Skeletal muscle tissue (tissue), 4 donors: ENCODE data around the gene BTBD1. TPM values are rescaled to one million over a fixed set of nuclear protein-coding genes. Genes with fewer than 3 reads are reported as not detected.
"Not testable (repeated sequence)": the region's sequence is repeated elsewhere in the genome, so short reads cannot be mapped to it uniquely, and the experiment has no call there.

Experiments used
- H3K27ac ChIP-seq: one replicate; pipeline ENCODE4 v1.7.0; 2013; ENCODE audit warnings: mild to moderate bottlenecking, low read depth, low read length, inconsistent platforms
- H3K27me3 ChIP-seq, 3 donors: one replicate each; pipeline ENCODE4 v1.7.0; 2013; ENCODE audit warnings: low read length in 3 of 3; ENCODE audit not compliant: control insufficient read depth in 3 of 3, insufficient read depth in 3 of 3
- H3K36me3 ChIP-seq, 3 donors: one replicate each; pipeline ENCODE4 v1.7.0; 2013; ENCODE audit warnings: low read length in 3 of 3; ENCODE audit not compliant: control insufficient read depth in 3 of 3, insufficient read depth in 3 of 3
- H3K4me1 ChIP-seq, 3 donors: one replicate each; pipeline ENCODE4 v1.7.0; 2013; ENCODE audit warnings: low read length in 3 of 3, mild to moderate bottlenecking in 3 of 3; ENCODE audit not compliant: control insufficient read depth in 3 of 3, insufficient read depth in 3 of 3
- H3K4me3 ChIP-seq, 3 donors: one replicate each; pipeline ENCODE4 v1.7.0; 2013; ENCODE audit warnings: low read length in 3 of 3
- H3K9ac ChIP-seq, 3 donors: one replicate each; pipeline ENCODE4 v1.7.0; 2013; ENCODE audit warnings: low read length in 3 of 3, mild to moderate bottlenecking in 3 of 3, moderate library complexity in 2 of 3, low read depth in 1 of 3
- H3K9me3 ChIP-seq, 3 donors: one replicate each; pipeline ENCODE4 v1.7.0; 2013; ENCODE audit warnings: low read length in 3 of 3; ENCODE audit not compliant: control insufficient read depth in 3 of 3
- total RNA-seq: library from RNA; depleted of rRNA; stranded (reverse); fragments of >200 nt; gene quantifications from one replicate; pipeline ENCODE4 v1.2.3, GENCODE V29; 2014
- donor health status: Osteomylitis.

The BTBD1 gene
- total RNA-seq, 1 donor from 2014 or later: 99.7 TPM

- not testable (repeated sequence) for H3K9ac ChIP-seq, H3K27ac ChIP-seq, H3K4me1 ChIP-seq, H3K4me3 ChIP-seq, H3K27me3 ChIP-seq, H3K9me3 ChIP-seq
- H3K36me3 ChIP-seq: peaks cover 12 to 23% (median 20%) of the 10 kb centered on the region in 3 donors
These were observed 35.8 kb downstream of the BTBD1 start for GRCh38 chr15:83031234-83031633.

- Histone ChIP-seq H3K9me3 (no peaks in the 10 kb centered on the region), H3K27ac (no peak overlapping the region), H3K9ac (no peak overlapping the region), H3K4me1 (no peaks in the 10 kb centered on the region), H3K27me3 (no peaks in the 10 kb centered on the region), H3K4me3 (no peak overlapping the region), H3K36me3 (peaks cover 12 to 26% (median 19%) of the 10 kb centered on the region in 3 donors)
These were observed 37.0 kb downstream of the BTBD1 start for GRCh38 chr15:83030021-83030420.

- no peaks in the 10 kb centered on the region for H3K9me3 ChIP-seq
- peaks cover 21 to 29% (median 29%) of the 10 kb centered on the region in 3 donors for H3K36me3 ChIP-seq
- H3K27ac ChIP-seq: no peak overlapping the region
- H3K4me1 ChIP-seq: peaks cover 0 to 10% (median 2%) of the 10 kb centered on the region in 3 donors
- no peak overlapping the region for H3K9ac ChIP-seq
- no peaks in the 10 kb centered on the region for H3K27me3 ChIP-seq
- no peak overlapping the region for H3K4me3 ChIP-seq
These were observed 48.6 kb downstream of the BTBD1 start for GRCh38 chr15:83018436-83018835.

GRCh38 chr15:83016906-83017305 is 50.1 kb downstream of the BTBD1 start:
- Histone ChIP-seq H3K9me3 (no peaks in the 10 kb centered on the region), H3K27ac (no peak overlapping the region), H3K27me3 (no peaks in the 10 kb centered on the region), H3K36me3 (peaks cover 21 to 29% (median 29%) of the 10 kb centered on the region in 3 donors), H3K9ac (no peak overlapping the region), H3K4me1 (peaks cover 8 to 21% (median 11%) of the 10 kb centered on the region in 3 donors), H3K4me3 (no peak overlapping the region)

GRCh38 chr15:83015361-83015760 is 51.7 kb downstream of the BTBD1 start:
- peak overlapping the region; percentile 11 for H3K27ac ChIP-seq
- H3K9me3 ChIP-seq: no peaks in the 10 kb centered on the region
- no peak overlapping the region for H3K9ac ChIP-seq
- peaks cover 24 to 26% (median 25%) of the 10 kb centered on the region in 3 donors for H3K36me3 ChIP-seq
- peaks cover 17 to 31% (median 18%) of the 10 kb centered on the region in 3 donors for H3K4me1 ChIP-seq
- H3K27me3 ChIP-seq: no peaks in the 10 kb centered on the region
- H3K4me3 ChIP-seq: no peak overlapping the region

GRCh38 chr15:83014205-83014653 is 52.8 kb downstream of the BTBD1 start:
- peaks cover 19 to 22% (median 21%) of the 10 kb centered on the region in 3 donors for H3K36me3 ChIP-seq
- H3K27me3 ChIP-seq: no peaks in the 10 kb centered on the region
- H3K4me1 ChIP-seq: peaks cover 21 to 35% (median 24%) of the 10 kb centered on the region in 3 donors
- H3K27ac ChIP-seq: no peak overlapping the region
- no peaks in the 10 kb centered on the region for H3K9me3 ChIP-seq
- no peak overlapping the region for H3K9ac ChIP-seq
- no peak overlapping the region for H3K4me3 ChIP-seq

GRCh38 chr15:83012636-83013035 is 54.4 kb downstream of the BTBD1 start:
- Histone ChIP-seq H3K4me3 (peak overlapping the region in 2 of 3 donors; percentile 94 to 95), H3K27me3 (no peaks in the 10 kb centered on the region), H3K9ac (no peak overlapping the region), H3K9me3 (no peaks in the 10 kb centered on the region), H3K4me1 (peaks cover 23 to 35% (median 24%) of the 10 kb centered on the region in 3 donors), H3K27ac (no peak overlapping the region), H3K36me3 (peaks cover 18 to 22% (median 20%) of the 10 kb centered on the region in 3 donors)

- Histone ChIP-seq H3K36me3 (peaks cover 17 to 22% (median 20%) of the 10 kb centered on the region in 3 donors), H3K27ac (peak overlapping the region; percentile 70), H3K9ac (peak overlapping the region; percentile 82 to 96 (median 85)), H3K9me3 (no peaks in the 10 kb centered on the region), H3K4me1 (peaks cover 23 to 35% (median 24%) of the 10 kb centered on the region in 3 donors), H3K27me3 (no peaks in the 10 kb centered on the region), H3K4me3 (peak overlapping the region; percentile 94 to 98 (median 95))
These were observed 55.0 kb downstream of the BTBD1 start for GRCh38 chr15:83012076-83012426.

- Histone ChIP-seq H3K27me3 (no peaks in the 10 kb centered on the region), H3K4me1 (peaks cover 23 to 35% (median 24%) of the 10 kb centered on the region in 3 donors), H3K27ac (peak within 1 kb of the TSS; percentile 70), H3K4me3 (peak within 1 kb of the TSS; percentile 94 to 98 (median 95)), H3K9me3 (no peaks in the 10 kb centered on the region), H3K9ac (peak within 1 kb of the TSS; percentile 82 to 96 (median 85)), H3K36me3 (peaks cover 16 to 17% (median 16%) of the 10 kb centered on the region in 3 donors)
These were observed 55.6 kb downstream of the BTBD1 start, which contains the start of gene C15orf40 for GRCh38 chr15:83011271-83012075. Gene C15orf40 (minus strand): TSS chr15:83011639. CDS start chr15:83011607, 32 bp downstream.

GRCh38 chr15:83010709-83011270 is 56.3 kb downstream of the BTBD1 start:
- Histone ChIP-seq H3K36me3 (peaks cover 15 to 17% (median 16%) of the 10 kb centered on the region in 3 donors), H3K4me1 (peaks cover 23 to 33% (median 24%) of the 10 kb centered on the region in 3 donors), H3K27ac (peak overlapping the region; percentile 70), H3K4me3 (peak overlapping the region; percentile 94 to 98 (median 95)), H3K9me3 (no peaks in the 10 kb centered on the region), H3K9ac (peak overlapping the region; percentile 82 to 96 (median 85)), H3K27me3 (no peaks in the 10 kb centered on the region)
